GM23248 (cell line): ENCODE results near the gene ZBTB20.

Experiments used
- EZH2 ChIP-seq: fragments of 200-600 bp; sonication (generic); IDR thresholded peaks from 2 replicates; pipeline ENCODE4 v1.6.1; 2018; ENCODE audit warnings: antibody characterized with exemption, mild to moderate bottlenecking; ENCODE audit not compliant: insufficient read depth, poor library complexity, severe bottlenecking
- EZH2phosphoT487 ChIP-seq: fragments of 200-600 bp; sonication (generic); IDR thresholded peaks from 2 replicates; pipeline ENCODE4 v1.6.1; 2018; ENCODE audit warnings: antibody characterized with exemption, moderate library complexity, mild to moderate bottlenecking, low read depth; ENCODE audit not compliant: insufficient read depth

DNA sequence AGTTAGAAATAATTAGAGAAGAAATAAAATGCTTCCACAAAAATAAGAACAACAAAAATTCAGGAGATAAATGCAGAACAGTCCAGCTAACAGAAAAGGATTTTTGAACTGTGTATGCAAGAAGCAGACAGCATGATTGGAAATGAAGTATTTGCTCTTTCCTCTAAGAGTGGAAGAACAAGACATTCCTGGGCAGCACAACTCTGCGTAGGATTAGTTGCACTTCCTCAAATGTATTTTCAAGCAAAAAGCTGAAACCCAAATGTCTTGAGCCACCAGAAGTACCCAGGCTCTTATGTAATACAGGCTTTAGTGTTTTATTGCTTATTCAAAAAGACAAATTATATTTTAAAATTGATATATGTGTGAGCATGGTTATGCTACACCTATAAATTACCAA is 127.2 kb downstream of the ZBTB20 start:
- TF ChIP-seq EZH2phosphoT487 (no peak), EZH2 (no peak)
